PC-3 (cell line): ENCODE data around the gene AGR3.

Experiments
- EZH2 ChIP-seq: fragments of 300-600 bp; sonication (generic); IDR thresholded peaks from one replicate; pipeline ENCODE4 v1.6.1; 2017; ENCODE audit warnings: antibody characterized with exemption, mild to moderate bottlenecking, low read length; ENCODE audit not compliant: unreplicated experiment
- TF ChIP-seq, protein P1 (sequence below): fragments of 300-600 bp; sonication (generic); conservative IDR thresholded peaks from 2 replicates; pipeline ENCODE4 v1.5.1; 2017; ENCODE audit warnings: antibody characterized with exemption, low read depth, mild to moderate bottlenecking, low read length

DNA sequence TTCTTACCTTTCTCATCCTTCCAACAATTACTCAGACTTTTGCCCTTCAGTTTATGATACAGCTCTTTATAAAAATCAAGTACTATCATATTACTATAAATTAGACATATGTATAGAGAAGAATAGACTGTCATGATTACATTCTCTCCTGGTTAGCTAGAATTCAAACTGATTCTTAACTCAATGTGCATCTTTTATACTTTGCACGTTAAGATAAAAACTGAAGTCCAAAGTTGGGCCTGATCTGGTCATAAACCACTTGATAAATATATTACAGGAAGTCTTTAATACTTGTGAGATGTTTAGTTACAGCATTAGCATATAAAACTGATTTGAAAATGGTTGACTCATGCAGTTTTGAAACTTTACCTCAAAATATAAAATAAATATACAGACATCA, 2.6 kb downstream of the AGR3 start:
- TF ChIP-seq, protein P1, sequence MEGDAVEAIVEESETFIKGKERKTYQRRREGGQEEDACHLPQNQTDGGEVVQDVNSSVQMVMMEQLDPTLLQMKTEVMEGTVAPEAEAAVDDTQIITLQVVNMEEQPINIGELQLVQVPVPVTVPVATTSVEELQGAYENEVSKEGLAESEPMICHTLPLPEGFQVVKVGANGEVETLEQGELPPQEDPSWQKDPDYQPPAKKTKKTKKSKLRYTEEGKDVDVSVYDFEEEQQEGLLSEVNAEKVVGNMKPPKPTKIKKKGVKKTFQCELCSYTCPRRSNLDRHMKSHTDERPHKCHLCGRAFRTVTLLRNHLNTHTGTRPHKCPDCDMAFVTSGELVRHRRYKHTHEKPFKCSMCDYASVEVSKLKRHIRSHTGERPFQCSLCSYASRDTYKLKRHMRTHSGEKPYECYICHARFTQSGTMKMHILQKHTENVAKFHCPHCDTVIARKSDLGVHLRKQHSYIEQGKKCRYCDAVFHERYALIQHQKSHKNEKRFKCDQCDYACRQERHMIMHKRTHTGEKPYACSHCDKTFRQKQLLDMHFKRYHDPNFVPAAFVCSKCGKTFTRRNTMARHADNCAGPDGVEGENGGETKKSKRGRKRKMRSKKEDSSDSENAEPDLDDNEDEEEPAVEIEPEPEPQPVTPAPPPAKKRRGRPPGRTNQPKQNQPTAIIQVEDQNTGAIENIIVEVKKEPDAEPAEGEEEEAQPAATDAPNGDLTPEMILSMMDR: no peak
- TF ChIP-seq EZH2: no peak
